AG04449 (cell line): Measurements from ENCODE around the gene NEUROD2.

ENCODE experiments used
- CTCF ChIA-PET: fragments of 350-600 bp; formaldehyde crosslinking; extraction: SDS; loops from one replicate; lab custom pipeline; 2021; ENCODE audit warnings: antibody characterized with exemption; lab: Yijun Ruan, JAX
- POLR2A ChIA-PET: fragments of 400-600, 350-600 bp; formaldehyde crosslinking; extraction: SDS; loops from one replicate; lab custom pipeline; 2020; ENCODE audit warnings: antibody characterized with exemption, inconsistent platforms; lab: Yijun Ruan, JAX
- DNase-seq: peaks from one replicate; pipeline ENCODE4 v3.0.0-alpha.2; 2010; ENCODE audit warnings: low read depth, low spot score
- H3K4me3 ChIP-seq: 2 replicates; pipeline ENCODE4 v1.5.1; 2011; ENCODE audit warnings: low read depth, mild to moderate bottlenecking, control low read depth, low read length
- CTCF ChIP-seq: IDR thresholded peaks from one replicate; pipeline ENCODE4 v1.5.1; 2011; ENCODE audit warnings: mild to moderate bottlenecking, moderate library complexity, low read length, control low read depth, inconsistent platforms; ENCODE audit not compliant: insufficient read depth; ENCODE audit errors: missing control alignments

NEUROD2 gene

GRCh38 chr17:39651923-39652586 lies 44.3 kb upstream of the NEUROD2 start:
- ChIA-PET POLR2A (no interaction called here), CTCF (interaction anchor here (1.6 to 28.8 kb wide), 7 partner anchors 10 to 103 kb away, joined by 4 to 822 read pairs (median 16); partner anchors contain the start of genes ERBB2, PNMT, PPP1R1B and TCAP)
- H3K4me3 ChIP-seq = no peak overlapping the region
- DNase-seq = no peak
- no peak for TF ChIP-seq CTCF

- no peak overlapping the region for H3K4me3 ChIP-seq
- POLR2A ChIA-PET = no interaction called here
- CTCF ChIA-PET = interaction anchor here (1.0 to 28.8 kb wide), 10 partner anchors 9 to 80 kb away, joined by 3 to 822 read pairs (median 4); partner anchors contain the start of genes MIEN1, PNMT, PPP1R1B and STARD3
- no peak for DNase-seq
- no peak for TF ChIP-seq CTCF
These were observed 42.4 kb upstream of the NEUROD2 start for GRCh38 chr17:39650121-39650579.

- DNase-seq = peak; percentile 65
- no peak for TF ChIP-seq CTCF
- H3K4me3 ChIP-seq = no peak overlapping the region
- ChIA-PET POLR2A (no interaction called here), CTCF (interaction anchor here (0.9 to 28.8 kb wide), 5 partner anchors 7 to 81 kb away, joined by 3 to 822 read pairs (median 4); partner anchors contain the start of genes MIEN1 and PPP1R1B)
These were observed 41.1 kb upstream of the NEUROD2 start for GRCh38 chr17:39648616-39649366.

GRCh38 chr17:39647256-39647655 lies 39.5 kb upstream of the NEUROD2 start:
- ChIA-PET POLR2A (no interaction called here), CTCF (interaction anchor here (0.7 to 28.8 kb wide), 3 partner anchors 9 to 83 kb away, joined by 3 to 822 read pairs (median 3); partner anchors contain the start of genes MIEN1 and PPP1R1B)
- no peak for TF ChIP-seq CTCF
- H3K4me3 ChIP-seq = no peak overlapping the region
- no peak for DNase-seq

- H3K4me3 ChIP-seq = no peak overlapping the region
- ChIA-PET POLR2A (no interaction called here), CTCF (interaction anchor here (1.7 to 28.8 kb wide), 3 partner anchors 9 to 30 kb away, joined by 4 to 822 read pairs (median 86); partner anchors contain the start of gene PPP1R1B)
- DNase-seq = no peak
- no peak for TF ChIP-seq CTCF
These were observed 35.6 kb upstream of the NEUROD2 start for GRCh38 chr17:39643271-39643670.
